GM19238 (cell line): ENCODE data around the gene IFRD2.
A peak's percentile ranks its signal among the peaks of the same experiment; 100 is the strongest.

Experiments used
- DNase-seq: peaks from one replicate; pipeline ENCODE4 v3.0.0; 2011; ENCODE audit warnings: low spot score; ENCODE audit not compliant: insufficient read length

The IFRD2 gene

DNA sequence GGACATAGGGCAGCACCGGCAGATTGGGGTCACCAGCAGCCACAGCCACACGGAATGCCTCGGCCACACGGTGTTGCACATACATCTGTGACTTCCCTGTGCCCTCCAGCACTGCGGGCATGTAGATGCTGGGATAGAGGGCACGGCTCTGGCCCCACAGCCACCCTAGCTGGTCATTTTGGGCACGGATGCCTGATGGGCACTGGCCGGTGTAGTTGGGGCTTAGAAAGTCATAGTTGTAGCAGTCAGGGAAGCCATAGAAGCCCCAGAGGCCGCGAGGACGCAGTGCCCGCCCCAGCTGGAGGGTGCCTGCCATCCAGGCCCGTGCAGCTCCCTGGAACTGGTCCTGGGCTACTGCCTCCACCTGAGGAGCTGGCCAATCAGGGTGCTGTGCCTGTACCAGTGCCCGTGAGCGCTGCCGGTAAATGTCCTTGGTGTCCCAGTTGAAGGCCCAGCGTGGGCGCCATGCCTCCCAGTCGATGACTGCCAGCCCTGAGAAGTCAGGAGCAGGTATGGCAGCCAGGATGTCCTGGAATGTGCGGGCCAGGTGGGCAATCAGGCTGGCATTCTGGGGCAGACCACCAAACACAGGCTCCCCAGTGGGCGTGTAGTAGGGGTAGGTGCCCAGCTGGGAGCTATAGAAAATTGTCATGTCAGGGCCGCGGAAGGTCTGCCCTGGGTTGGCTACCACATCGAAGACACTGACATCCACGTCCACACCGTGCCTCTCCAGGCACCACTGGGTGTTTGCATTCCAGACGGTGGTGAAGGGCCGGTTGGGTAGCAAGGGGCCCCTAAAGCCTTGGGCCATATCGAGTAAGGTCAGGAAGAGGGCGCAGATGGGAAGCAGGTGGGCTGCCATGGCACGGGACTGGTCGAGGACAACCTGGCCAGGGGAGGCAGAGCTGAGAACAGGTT, 10.1 kb upstream of the IFRD2 start:
- no peak for DNase-seq

DNA sequence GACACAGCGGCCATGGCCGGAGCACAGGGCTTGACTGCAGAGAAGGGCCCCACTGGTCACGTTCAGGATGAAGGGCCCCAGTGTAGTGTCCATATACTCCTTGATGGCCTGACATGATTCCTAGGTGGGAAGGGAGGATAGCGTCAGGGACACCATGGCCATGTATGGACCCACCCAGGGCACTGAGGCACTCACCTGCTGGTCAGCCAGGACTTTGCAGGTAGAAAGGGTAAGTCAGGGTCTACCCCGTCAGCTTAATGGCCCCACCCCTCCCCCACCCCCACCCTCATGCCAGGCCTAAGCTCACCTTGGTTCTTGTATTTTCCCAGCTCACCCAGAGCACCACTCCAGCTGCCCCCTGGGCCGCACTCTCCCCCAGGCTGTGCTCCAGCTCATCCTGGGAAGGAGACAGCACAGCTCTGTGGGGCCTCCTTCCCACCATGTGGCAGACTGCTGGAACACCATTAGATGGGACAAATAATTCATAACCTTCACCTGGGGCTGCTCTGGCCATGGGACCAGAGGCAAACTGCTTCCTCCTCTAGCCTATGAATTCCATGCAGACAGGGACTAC, 8.5 kb upstream of the IFRD2 start:
- DNase-seq: no peak

DNA sequence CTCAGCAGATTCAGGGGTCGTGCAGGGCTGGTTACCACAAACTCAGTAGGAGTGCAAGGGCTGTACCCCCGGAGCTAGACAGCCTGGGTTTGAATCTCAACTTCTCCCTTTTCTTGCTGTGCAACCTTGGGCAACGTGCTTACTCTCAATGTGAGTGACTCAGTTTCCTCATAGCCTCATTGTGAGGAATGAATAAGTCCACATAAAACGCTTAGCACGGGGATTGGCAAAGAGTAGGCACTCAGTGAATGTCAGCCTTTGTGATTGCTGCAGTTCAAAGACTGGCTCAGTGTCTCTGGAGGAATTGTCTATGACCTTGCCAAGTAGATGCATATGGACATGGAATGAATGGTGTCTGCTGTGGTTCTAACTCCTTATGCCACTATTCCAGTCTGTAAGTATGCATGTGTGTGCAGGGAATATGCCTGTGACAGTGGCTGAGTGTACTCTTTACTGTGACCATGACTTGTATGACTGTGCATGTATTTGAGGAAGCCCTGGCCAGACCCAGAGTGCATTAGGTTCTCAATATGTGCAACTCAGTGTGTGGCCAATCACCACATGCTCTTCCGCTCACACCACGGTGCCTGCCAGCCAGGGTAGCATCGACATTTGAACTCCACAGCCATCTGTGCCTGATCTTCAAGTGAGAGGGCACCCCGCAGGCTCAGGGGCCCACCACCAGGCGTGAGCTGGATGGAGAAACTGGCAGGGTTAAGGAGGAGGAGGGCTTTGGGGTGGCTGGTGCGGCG, 7.9 kb upstream of the IFRD2 start:
- no peak for DNase-seq

DNA sequence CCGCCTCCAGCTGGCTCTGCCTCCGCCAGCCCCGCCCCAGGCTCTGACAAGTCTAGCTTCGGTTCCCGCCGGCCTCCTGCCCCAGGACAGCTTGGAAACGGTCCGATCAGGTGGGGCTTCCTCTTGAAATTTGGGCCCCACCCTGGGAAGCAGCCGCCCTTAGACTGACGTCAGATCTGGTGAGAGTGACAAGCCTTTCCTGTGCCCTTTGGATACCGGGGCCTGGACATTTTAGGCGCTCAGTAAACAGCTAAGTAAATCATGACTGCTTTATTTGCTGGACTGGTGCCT, 7.4 kb upstream of the IFRD2 start:
- DNase-seq: no peak

DNA sequence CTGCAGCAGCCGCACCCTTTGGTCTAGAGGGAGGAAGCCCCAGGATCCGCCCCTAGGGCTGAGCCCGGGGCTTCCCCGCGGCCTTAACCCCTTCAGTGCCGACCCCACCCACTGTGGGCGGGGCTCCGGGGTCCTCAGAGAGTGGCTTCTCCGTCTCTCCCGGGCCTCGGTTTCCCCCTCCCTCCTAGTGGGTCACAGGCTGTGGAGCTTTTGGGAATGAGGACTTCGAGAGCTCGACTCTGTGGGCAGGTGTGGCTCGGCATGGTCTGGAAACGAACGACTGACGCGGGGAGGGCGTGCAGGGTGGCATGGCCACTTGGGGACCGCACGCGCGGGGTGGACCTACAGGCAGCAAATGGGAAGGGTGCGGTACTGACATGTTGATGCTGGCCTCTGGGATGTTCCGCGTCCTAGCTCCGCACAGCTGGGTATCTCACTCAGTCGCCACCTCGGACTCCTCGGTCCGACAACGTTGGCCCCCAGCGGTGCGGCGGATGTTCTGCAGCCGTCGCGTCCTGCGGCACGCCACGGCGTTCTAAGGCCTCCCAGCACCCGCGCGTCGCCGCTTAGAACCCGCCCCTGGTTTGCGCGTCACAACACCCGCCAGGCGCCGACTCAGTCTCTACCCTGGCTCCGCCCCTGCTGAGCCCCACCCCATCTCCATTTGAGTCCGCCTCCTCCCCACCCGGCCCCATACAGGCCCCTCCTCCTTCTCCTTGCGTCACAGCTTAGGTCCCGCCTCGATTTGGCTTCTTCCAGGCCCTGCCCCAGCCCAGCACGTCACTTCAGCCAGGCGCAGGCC, 6.8 kb upstream of the IFRD2 start, which contains the start of the genes HYAL3 and NAA80:
Gene HYAL3, minus strand, starts transcription at position 570 of the 802 bp plus-strand sequence. CDS start 3,803 bp downstream, outside the sequence.
Gene NAA80, minus strand, starts transcription at position 570 of the 802 bp plus-strand sequence. CDS start 1,942 bp downstream, outside the sequence.
- peak; percentile 97 for DNase-seq

DNA sequence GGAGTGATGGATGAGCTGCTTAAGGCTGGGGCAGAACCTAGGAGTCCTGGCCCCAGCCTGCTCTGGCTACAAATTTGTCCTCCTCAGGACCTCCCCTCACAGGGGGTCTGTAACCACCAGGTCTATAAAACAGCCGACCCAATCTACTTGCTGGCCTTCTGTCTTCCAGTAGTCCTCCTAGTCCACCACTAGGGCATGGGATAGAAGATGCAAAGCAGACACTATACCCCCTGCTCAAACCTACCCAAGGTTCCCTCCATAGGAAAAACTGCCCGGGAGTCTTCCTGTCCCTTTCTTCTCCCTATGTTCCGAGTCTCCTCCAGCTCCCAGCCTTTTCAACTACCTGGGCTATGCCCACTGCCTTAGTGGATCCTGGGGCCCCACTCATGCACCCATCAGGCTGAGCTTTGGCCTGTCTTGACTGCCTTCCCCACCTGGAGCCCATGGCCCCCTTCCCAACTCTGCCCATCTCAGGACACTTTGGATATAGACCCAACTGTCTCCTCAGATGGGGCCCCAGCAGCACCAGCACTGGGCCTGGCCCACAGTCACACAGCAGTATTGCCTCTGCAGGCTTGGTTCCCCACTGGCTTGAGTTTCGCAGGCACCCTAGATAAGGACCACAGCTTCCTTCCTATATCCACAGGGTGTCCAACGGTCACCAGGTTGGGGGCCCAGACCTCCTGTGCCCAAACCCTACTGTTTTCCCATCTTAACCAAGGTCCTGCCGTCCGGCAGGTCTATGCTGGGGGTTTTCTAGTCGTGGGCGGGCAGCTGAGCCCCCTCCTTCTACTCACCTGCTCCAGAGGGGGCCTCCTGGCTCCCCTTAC, 5.9 kb upstream of the IFRD2 start:
- DNase-seq: no peak

DNA sequence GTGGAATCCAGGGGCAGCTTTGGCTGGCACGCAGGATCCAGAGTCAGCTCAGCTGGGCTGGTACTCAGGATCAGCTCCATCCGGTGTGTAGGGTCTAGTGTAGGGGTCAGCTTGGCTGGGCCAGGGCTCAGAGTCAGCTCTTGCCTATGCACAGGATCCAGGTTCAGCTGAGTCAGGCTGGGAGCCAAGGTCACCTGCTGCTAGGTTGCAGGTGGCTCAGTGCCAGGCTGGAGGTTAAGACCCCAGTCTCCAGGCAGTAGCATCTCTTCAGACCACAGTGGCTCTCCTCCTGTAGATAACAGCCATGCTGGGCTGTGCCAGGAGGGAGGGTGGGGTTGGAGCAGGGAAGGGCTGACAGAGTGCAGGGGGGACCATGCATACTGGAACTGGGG, 5.2 kb upstream of the IFRD2 start:
- no peak for DNase-seq

DNA sequence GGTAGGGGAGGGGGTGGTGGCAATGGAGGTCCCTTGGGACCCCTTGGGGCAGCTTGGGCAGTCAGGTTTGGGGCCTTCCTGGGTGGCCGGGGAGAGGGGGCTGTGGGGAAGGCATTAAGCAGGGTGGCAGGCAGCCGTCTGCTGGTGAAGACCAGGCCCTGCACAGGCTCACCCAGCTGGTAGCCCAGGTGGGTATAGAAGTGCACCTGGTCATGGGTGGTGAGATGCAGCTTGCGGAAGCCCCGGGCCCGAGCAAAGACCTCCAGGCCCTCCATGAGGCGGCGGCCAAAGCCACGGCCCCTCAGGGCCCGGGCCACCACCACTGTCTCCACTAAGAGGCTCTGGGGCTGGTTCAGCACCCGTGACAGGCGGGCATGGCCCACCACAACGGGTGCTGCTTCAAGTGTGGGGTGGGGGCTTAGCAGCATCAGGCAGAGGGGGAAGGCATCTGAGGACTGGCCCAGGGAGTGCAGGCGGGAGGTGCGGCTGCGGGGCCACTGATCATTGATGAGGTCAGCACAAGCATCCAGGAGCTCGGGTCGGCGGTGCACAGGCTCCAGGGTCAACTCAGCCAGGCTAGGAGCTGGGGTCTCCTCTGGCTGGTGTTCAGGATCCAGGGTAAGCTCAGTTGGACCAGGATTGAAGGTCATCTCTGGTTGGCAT, 4.6 kb upstream of the IFRD2 start:
- DNase-seq: no peak

DNA sequence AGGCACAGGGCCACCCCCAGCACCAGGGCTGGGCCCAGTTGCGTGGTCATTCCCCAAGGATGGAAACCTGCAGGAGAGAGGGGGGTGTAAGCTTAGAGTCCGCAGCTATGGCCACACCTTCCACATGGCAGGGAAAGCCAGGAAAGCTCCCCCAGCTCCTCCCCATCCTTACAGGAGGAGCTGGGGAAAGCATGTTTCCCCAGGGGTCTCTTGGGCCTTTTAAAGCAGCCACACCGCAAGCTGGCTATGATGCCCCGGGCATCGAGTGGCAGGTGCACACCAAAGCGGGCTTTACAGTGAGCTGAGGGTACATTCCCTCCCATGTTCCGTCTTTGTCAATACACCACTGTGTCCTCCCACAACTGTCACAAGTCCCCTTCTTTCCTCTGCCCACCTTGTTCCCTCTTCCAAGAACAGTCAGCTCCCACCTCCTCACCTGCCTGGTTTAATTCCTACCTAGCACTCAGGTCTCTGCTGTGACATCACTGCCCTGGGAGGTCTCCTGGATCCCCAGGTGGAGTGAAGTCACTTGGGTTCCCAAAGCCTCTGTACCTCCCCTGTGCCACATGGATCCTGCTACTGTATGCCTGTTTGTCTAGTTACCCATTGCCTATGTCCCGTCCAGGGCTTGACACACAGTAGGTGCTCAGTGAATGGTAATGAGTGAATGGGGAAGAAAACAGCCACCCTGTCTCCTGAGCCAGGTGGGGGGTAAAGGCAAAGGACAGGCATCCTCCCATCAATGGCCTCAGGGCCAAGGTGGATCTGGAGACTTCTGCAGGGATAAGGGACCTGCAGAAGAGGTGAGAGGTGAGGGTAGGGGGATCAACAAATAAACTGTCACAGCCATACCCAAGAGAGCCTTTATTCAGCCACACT, 3.6 kb upstream of the IFRD2 start:
- no peak for DNase-seq

DNA sequence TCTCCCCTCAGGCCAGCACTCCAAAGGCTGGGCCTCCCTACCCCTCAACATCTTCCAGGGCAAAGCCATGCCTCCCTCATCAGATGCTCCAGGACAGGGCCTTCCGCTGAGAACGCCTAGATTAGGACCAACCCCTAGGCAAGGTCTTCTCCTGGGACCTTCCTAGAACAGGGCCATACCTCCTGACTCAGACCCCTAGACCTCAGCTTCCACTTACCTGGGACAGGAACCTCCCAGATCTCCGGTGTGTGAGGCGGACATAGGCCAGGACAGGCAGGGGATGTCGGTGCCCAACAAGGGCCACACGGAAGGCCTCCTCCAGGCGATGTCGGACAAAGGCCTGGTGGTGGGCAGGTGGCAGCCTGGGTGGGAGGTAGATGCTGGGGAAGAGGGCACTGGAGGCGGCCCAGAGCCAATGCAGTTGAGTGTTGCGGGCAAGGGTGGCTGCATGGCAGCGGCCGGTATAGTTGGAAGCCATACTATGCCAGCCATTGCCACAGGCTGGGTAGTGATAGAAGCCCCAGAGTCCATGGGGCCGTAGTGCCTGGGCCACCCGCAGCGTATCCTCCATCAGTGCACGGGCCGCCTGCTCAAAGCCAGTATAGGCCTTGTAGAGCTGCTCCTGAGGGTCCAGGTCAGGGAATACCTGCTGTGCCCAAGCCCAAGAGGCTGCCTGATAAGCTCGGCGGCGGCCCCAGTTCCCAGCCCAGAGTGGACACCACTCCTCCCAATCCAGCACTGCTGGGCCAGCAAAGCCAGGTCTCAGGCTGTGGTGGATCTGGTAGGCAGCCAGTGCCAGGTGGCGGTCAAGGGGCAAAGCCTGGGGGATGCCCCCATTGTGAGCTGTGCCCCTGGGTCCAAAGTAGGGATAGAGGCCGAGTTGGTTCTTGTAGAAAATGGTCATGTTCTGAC, 2.5 kb upstream of the IFRD2 start:
- no peak for DNase-seq

DNA sequence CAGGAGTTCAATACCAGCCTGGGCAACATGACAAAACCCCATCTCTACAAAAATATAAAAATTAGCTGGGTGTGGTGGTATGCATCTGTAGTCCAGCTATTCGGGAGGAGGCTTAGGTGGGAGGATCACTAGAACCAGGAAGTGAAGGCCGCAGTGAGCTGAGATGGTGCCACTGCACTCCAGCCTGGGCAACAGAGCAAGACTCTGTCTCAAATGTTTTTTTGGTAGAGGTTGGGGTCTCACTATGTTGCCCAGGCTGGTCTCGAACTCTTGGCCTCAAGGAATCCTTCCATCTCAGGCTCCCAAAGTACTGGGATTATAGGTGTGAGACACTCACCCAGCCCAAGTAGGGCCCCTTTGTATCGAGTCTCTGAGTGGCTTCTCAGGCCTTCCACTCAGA, 1.9 kb upstream of the IFRD2 start:
- DNase-seq: no peak

DNA sequence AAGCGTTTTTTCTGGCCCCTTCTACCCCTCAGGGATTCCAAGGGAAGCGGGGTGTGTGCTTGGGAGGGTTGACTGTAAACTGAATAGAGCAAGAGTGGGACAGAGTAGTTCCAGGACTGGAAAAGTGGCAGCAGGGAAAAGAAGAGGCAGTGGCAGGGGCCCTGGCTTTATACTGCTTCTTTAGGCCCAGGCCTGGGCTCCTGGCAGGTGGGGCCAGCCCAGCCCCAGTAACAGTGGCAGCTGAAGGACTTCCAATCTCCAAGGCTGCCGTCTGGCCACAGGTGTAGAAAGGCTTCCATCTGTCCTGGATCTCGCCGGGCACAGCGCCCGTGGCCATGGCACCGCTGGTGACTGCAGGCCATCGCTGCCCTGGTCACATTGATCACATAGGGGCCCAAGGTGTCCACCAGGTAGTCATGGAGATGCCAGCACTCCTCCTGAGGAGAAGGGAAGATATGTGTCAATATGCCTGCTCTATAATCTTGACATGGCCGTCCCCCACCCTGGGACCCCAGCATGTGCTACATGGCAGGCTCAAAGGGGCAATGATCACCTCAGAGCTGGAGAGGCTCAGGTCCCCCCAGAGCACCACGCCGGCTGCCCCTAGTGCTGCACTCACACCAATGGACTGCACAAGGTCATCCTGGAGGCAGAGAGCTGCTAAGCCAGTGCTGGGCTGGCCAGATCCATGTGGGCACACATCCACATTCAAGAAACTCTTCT, 1.0 kb upstream of the IFRD2 start:
- DNase-seq: no peak

DNA sequence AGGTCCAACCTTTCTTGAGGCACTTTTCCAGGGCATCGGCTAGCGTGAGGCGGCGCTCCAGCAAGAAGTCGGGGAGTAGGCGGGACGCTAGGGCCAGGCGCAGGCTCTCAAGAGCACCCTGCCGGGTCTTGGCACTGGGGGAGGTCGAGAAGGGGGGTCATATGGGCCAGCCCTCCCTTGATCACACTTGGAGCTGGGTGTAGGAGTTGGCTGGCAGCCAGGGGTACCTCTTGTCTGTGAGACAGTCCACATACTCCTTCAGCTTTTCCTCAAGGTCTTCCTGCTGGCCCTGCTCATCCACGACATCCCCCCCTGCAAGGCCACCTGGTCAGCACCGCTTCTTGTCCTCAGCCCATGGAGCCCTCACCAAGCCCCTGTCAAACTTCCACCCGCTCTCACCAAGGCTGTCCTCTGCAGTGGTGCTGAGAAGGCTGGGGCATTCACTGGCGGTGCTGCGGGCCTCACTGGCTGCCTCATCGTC, 2.0 kb downstream of the IFRD2 start:
- no peak for DNase-seq

DNA sequence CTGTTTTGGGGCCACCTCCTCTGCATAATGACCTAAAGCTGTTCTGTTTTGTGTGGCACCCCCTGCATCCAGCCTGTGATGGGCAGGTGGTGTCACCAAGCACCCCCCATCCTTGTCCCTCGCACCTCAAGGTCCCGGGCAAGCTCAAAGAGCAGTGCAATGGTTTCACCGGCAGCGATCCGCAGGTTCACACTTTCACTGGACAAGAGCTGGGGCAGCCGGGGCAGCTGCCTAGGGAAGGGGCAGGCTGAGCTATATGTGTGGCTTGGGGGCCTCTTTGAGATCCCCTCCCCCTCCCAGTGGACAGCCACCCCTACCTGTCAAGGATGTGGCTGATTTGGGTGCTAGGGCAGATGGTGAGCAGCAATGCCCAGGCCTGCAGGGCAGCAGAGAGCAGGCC, 3.1 kb downstream of the IFRD2 start:
- no peak for DNase-seq

DNA sequence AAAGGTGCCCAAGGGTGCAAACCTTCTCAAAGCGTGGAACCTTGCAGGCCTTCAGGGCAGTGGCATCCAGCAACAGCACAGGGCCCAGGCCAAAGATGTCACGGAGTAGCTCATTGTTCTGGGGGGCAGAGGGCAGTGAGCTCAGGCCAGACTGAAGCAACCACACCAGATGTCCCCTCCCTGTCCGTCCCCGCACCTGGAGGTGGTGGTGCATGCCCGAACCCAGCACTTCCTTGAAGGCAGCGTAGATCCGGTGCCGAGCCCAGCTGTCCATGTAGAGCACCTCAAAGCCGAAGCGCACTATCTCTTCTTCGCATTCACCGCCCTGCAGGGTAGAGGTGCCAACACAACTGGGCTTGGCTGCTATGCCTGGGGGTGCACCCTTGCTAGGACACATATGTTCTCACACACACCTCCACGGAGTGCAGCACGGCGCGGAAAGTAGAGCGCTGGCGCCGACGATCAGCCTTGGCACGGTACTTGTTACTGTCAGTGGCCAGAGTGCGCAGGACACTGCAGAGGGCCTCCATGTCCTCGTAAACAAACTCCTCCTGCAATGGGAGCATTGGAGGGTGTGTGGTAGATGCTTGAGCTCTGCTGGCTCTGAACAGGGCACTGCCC, 3.7 kb downstream of the IFRD2 start:
- DNase-seq: no peak

DNA sequence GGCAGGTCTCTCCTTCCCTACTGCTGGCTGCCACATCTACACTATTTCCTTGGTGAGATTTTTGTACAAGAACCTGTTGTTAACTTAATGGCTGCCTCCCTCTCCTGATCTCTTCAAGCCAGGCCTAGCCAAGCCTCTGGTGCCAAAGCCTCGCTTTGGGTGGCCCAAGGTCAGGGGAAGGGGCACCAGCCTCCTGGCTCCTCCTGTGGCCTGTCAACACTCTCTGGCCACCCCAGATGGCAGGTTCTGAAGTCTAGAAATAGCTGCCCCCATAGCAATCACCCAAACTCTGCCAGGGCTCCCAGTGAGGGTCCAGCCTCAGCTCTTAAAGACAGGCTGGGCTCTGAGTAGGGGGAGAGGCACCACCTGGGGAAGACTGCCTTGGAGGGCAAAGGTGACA, 5.0 kb downstream of the IFRD2 start:
- no peak for DNase-seq
